Ishikawa (cell line): ENCODE measurements around the gene SLC35C1.

Source experiments
- CEBPB ChIP-seq: IDR thresholded peaks from 2 replicates; pipeline ENCODE4 v1.6.1; 2012
- CREB1 ChIP-seq: IDR thresholded peaks from 2 replicates; pipeline ENCODE4 v1.6.1; 2012; ENCODE audit warnings: low read depth
- EGR1 ChIP-seq: IDR thresholded peaks from 2 replicates; pipeline ENCODE4 v1.6.1; 2012
- EP300 ChIP-seq: IDR thresholded peaks from 2 replicates; pipeline ENCODE4 v1.6.1; 2012; ENCODE audit warnings: borderline replicate concordance
- FOXM1 ChIP-seq: IDR thresholded peaks from 2 replicates; pipeline ENCODE4 v1.6.1; 2012; ENCODE audit warnings: low read depth, borderline replicate concordance
- MAX ChIP-seq: IDR thresholded peaks from 2 replicates; pipeline ENCODE4 v1.6.1; 2012
- NFIC ChIP-seq: IDR thresholded peaks from 2 replicates; pipeline ENCODE4 v1.6.1; 2012
- RAD21 ChIP-seq: IDR thresholded peaks from 2 replicates; pipeline ENCODE4 v1.6.1; 2012; ENCODE audit warnings: low read depth
- REST ChIP-seq: IDR thresholded peaks from 2 replicates; pipeline ENCODE4 v1.6.1; 2012; ENCODE audit warnings: low read depth, mild to moderate bottlenecking
- TAF1 ChIP-seq: IDR thresholded peaks from 2 replicates; pipeline ENCODE4 v1.6.1; 2012; ENCODE audit warnings: low read depth, mild to moderate bottlenecking
- TCF12 ChIP-seq: IDR thresholded peaks from 2 replicates; pipeline ENCODE4 v1.6.1; 2012; ENCODE audit warnings: low read depth
- TEAD4 ChIP-seq: IDR thresholded peaks from 2 replicates; pipeline ENCODE4 v1.6.1; 2012
- USF1 ChIP-seq: IDR thresholded peaks from 2 replicates; pipeline ENCODE4 v1.6.1; 2012
- YY1 ChIP-seq: IDR thresholded peaks from 2 replicates; pipeline ENCODE4 v1.6.1; 2012; ENCODE audit warnings: low read depth
- ZBTB7A ChIP-seq: IDR thresholded peaks from 2 replicates; pipeline ENCODE4 v1.6.1; 2012; ENCODE audit warnings: low read depth

SLC35C1 gene

GRCh38 chr11:45768486-45768885 is 36.5 kb upstream of the SLC35C1 start:
- TF ChIP-seq RAD21 (no peak), USF1 (no peak)

GRCh38 chr11:45769960-45770359 is 35.0 kb upstream of the SLC35C1 start:
- TF ChIP-seq USF1 (no peak), TAF1 (no peak), YY1 (no peak), RAD21 (no peak)

- TF ChIP-seq RAD21 (peak; percentile 54), MAX (0 out of 2 replicates have a peak, but pooled peaks have one; percentile 18), REST (no peak)
These were observed 33.8 kb upstream of the SLC35C1 start for GRCh38 chr11:45771193-45771565.

GRCh38 chr11:45771566-45772448 is 33.1 kb upstream of the SLC35C1 start:
- TF ChIP-seq EP300 (no peak), FOXM1 (no peak), TAF1 (no peak), NFIC (peak; percentile 6; the same call in 1 of the 2 replicates), MAX (peak; percentile 20; the same call in 1 of the 2 replicates), ZBTB7A (peak; percentile 35), EGR1 (0 out of 2 replicates have a peak, but pooled peaks have one; percentile 23), RAD21 (peak; percentile 86)

- TF ChIP-seq NFIC: no peak
- TF ChIP-seq EGR1: no peak
- TF ChIP-seq RAD21: no peak
- no peak for TF ChIP-seq EP300
- no peak for TF ChIP-seq MAX
- TF ChIP-seq CEBPB: no peak
- TF ChIP-seq USF1: no peak
- TF ChIP-seq TCF12: no peak
- no peak for TF ChIP-seq YY1
- no peak for TF ChIP-seq FOXM1
- no peak for TF ChIP-seq TEAD4
- TF ChIP-seq ZBTB7A: no peak
- TF ChIP-seq TAF1: no peak
- no peak for TF ChIP-seq CREB1
- no peak for TF ChIP-seq REST
These were observed 32.5 kb upstream of the SLC35C1 start for GRCh38 chr11:45772449-45772774.
